Hepatocyte (in vitro differentiated cells): Measurements from ENCODE around the gene AP2A1.

Experiments
- EZH2 ChIP-seq: fragments of 200-600 bp; sonication (generic); IDR thresholded peaks from 2 replicates; pipeline ENCODE4 v1.6.1; 2016; ENCODE audit warnings: antibody characterized with exemption, mild to moderate bottlenecking, borderline replicate concordance
- EZH2phosphoT487 ChIP-seq: fragments of 200-600 bp; sonication (generic); IDR thresholded peaks from one replicate; pipeline ENCODE4 v1.6.1; 2018; ENCODE audit warnings: antibody characterized with exemption, mild to moderate bottlenecking, low read depth, moderate library complexity; ENCODE audit not compliant: unreplicated experiment, severe bottlenecking
- TF ChIP-seq, protein P1 (sequence below): fragments of 200-600 bp; sonication (generic); IDR thresholded peaks from 2 replicates; pipeline ENCODE4 v1.5.1; 2016; ENCODE audit warnings: antibody characterized with exemption, mild to moderate bottlenecking; ENCODE audit not compliant: poor library complexity

GRCh38 chr19:49746206-49746958, 20.4 kb upstream of the AP2A1 start:
- TF ChIP-seq, protein P1, sequence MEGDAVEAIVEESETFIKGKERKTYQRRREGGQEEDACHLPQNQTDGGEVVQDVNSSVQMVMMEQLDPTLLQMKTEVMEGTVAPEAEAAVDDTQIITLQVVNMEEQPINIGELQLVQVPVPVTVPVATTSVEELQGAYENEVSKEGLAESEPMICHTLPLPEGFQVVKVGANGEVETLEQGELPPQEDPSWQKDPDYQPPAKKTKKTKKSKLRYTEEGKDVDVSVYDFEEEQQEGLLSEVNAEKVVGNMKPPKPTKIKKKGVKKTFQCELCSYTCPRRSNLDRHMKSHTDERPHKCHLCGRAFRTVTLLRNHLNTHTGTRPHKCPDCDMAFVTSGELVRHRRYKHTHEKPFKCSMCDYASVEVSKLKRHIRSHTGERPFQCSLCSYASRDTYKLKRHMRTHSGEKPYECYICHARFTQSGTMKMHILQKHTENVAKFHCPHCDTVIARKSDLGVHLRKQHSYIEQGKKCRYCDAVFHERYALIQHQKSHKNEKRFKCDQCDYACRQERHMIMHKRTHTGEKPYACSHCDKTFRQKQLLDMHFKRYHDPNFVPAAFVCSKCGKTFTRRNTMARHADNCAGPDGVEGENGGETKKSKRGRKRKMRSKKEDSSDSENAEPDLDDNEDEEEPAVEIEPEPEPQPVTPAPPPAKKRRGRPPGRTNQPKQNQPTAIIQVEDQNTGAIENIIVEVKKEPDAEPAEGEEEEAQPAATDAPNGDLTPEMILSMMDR: no peak
- TF ChIP-seq EZH2: no peak
- no peak for TF ChIP-seq EZH2phosphoT487
